NCI-H82 treated with DMSO at 0.1 percent for 48 hours (cell line): Measurements from ENCODE around the gene RBP5.

Experiments
- DNase-seq: peaks from one replicate; lab custom pipeline; 2025; ENCODE audit not compliant: unreplicated experiment; lab: John Stamatoyannopoulos, UW

The RBP5 gene

GRCh38 chr12:7076493-7076892, 52.2 kb downstream of the RBP5 start:
- no peak for DNase-seq

- no peak for DNase-seq
These were observed 52.8 kb downstream of the RBP5 start for GRCh38 chr12:7075939-7076338.

GRCh38 chr12:7075518-7075917, 53.2 kb downstream of the RBP5 start:
- DNase-seq, result no peak

GRCh38 chr12:7073946-7074345, 54.7 kb downstream of the RBP5 start:
- no peak for DNase-seq
